ENCODE measurements around the gene PRR20G. TPM values are rescaled to one million over a fixed set of nuclear protein-coding genes. Genes with fewer than 3 reads are reported as not detected.

Gene PRR20G
- total and polyA plus RNA-seq, 2 donors = not detected

- Histone ChIP-seq H3K36me3 (ENCODE audit: insufficient read depth) (no peaks in the 10 kb centered on the region), H3K27ac (ENCODE audit: low read depth) (no peak overlapping the region), H3K4me3 (ENCODE audit: low read depth, low read length) (no peak overlapping the region), H3K4me1 (ENCODE audit: insufficient read depth) (no peaks in the 10 kb centered on the region)
- DNase-seq (ENCODE audit: extremely low spot score) = no peak
- 89% methylated on average over 4 of the region's 4 CpGs for WGBS
These were observed 2.1 kb upstream of the PRR20G start for GRCh38 chr3:127289706-127290575.

GRCh38 chr3:127288921-127289705, 1.3 kb upstream of the PRR20G start:
- 88% methylated on average over 23 of the region's 23 CpGs for WGBS
- H3K4me1 ChIP-seq (ENCODE audit: insufficient read depth) = no peaks in the 10 kb centered on the region
- DNase-seq (ENCODE audit: extremely low spot score) = no peak
- no peaks in the 10 kb centered on the region for H3K36me3 ChIP-seq (ENCODE audit: insufficient read depth)
- H3K4me3 ChIP-seq (ENCODE audit: low read depth, low read length) = no peak overlapping the region
- no peak overlapping the region for H3K27ac ChIP-seq (ENCODE audit: low read depth)

GRCh38 chr3:127288343-127288742, 497 bp upstream of the PRR20G start:
- H3K27ac ChIP-seq (ENCODE audit: low read depth) = no peak overlapping the region
- no peak for DNase-seq (ENCODE audit: extremely low spot score)
- 91% methylated on average over 17 of the region's 17 CpGs for WGBS
- no peak overlapping the region for H3K4me3 ChIP-seq (ENCODE audit: low read depth, low read length)
- no peaks in the 10 kb centered on the region for H3K4me1 ChIP-seq (ENCODE audit: insufficient read depth)
- no peaks in the 10 kb centered on the region for H3K36me3 ChIP-seq (ENCODE audit: insufficient read depth)

- Histone ChIP-seq H3K36me3 (ENCODE audit: insufficient read depth) (no peaks in the 10 kb centered on the region), H3K27ac (ENCODE audit: low read depth) (no peak overlapping the region), H3K4me1 (ENCODE audit: insufficient read depth) (no peaks in the 10 kb centered on the region), H3K4me3 (ENCODE audit: low read depth, low read length) (no peak overlapping the region)
- no peak for DNase-seq (ENCODE audit: extremely low spot score)
- WGBS = 79% methylated on average over 9 of the region's 9 CpGs
These were observed 1.2 kb downstream of the PRR20G start for GRCh38 chr3:127286571-127287140.

- no peaks in the 10 kb centered on the region for H3K36me3 ChIP-seq (ENCODE audit: insufficient read depth)
- DNase-seq (ENCODE audit: extremely low spot score) = no peak
- H3K4me1 ChIP-seq (ENCODE audit: insufficient read depth) = no peaks in the 10 kb centered on the region
- no peak overlapping the region for H3K4me3 ChIP-seq (ENCODE audit: low read depth, low read length)
- 87% methylated on average over 12 of the region's 12 CpGs for WGBS
- no peak overlapping the region for H3K27ac ChIP-seq (ENCODE audit: low read depth)
These were observed 3.6 kb downstream of the PRR20G start for GRCh38 chr3:127284258-127284657.

- Histone ChIP-seq H3K4me1 (ENCODE audit: insufficient read depth) (no peaks in the 10 kb centered on the region), H3K36me3 (ENCODE audit: insufficient read depth) (no peaks in the 10 kb centered on the region), H3K27ac (ENCODE audit: low read depth) (no peak overlapping the region), H3K4me3 (ENCODE audit: low read depth, low read length) (no peak overlapping the region)
- 92% methylated on average over 2 of the region's 2 CpGs for WGBS
- no peak for DNase-seq (ENCODE audit: extremely low spot score)
These were observed 10.3 kb downstream of the PRR20G start for GRCh38 chr3:127277561-127277960.

- H3K4me3 ChIP-seq (ENCODE audit: low read depth, low read length) = no peak overlapping the region
- no peak for DNase-seq (ENCODE audit: extremely low spot score)
- no peak overlapping the region for H3K27ac ChIP-seq (ENCODE audit: low read depth)
- no peaks in the 10 kb centered on the region for H3K36me3 ChIP-seq (ENCODE audit: insufficient read depth)
- H3K4me1 ChIP-seq (ENCODE audit: insufficient read depth) = no peaks in the 10 kb centered on the region
These were observed 10.9 kb downstream of the PRR20G start for GRCh38 chr3:127276995-127277394.

- WGBS = 65% methylated on average over 1 of the region's 1 CpG
- no peak overlapping the region for H3K27ac ChIP-seq (ENCODE audit: low read depth)
- no peak for DNase-seq (ENCODE audit: extremely low spot score)
- no peaks in the 10 kb centered on the region for H3K4me1 ChIP-seq (ENCODE audit: insufficient read depth)
- H3K4me3 ChIP-seq (ENCODE audit: low read depth, low read length) = no peak overlapping the region
- no peaks in the 10 kb centered on the region for H3K36me3 ChIP-seq (ENCODE audit: insufficient read depth)
These were observed 11.4 kb downstream of the PRR20G start for GRCh38 chr3:127276396-127276795.

GRCh38 chr3:127275287-127275781, 12.5 kb downstream of the PRR20G start:
- 65% methylated on average over 3 of the region's 3 CpGs for WGBS
- DNase-seq (ENCODE audit: extremely low spot score) = no peak
- H3K27ac ChIP-seq (ENCODE audit: low read depth) = no peak overlapping the region
- H3K4me3 ChIP-seq (ENCODE audit: low read depth, low read length) = no peak overlapping the region
- H3K4me1 ChIP-seq (ENCODE audit: insufficient read depth) = no peaks in the 10 kb centered on the region
- no peaks in the 10 kb centered on the region for H3K36me3 ChIP-seq (ENCODE audit: insufficient read depth)

GRCh38 chr3:127274200-127274760, 13.6 kb downstream of the PRR20G start:
- Histone ChIP-seq H3K36me3 (ENCODE audit: insufficient read depth) (no peaks in the 10 kb centered on the region), H3K4me3 (ENCODE audit: low read depth, low read length) (no peak overlapping the region), H3K27ac (ENCODE audit: low read depth) (no peak overlapping the region), H3K4me1 (ENCODE audit: insufficient read depth) (no peaks in the 10 kb centered on the region)
- WGBS = 81% methylated on average over 6 of the region's 6 CpGs
- DNase-seq (ENCODE audit: extremely low spot score) = no peak

- 61% methylated on average over 2 of the region's 2 CpGs for WGBS
- DNase-seq (ENCODE audit: extremely low spot score) = no peak
- H3K36me3 ChIP-seq (ENCODE audit: insufficient read depth) = no peaks in the 10 kb centered on the region
- no peaks in the 10 kb centered on the region for H3K4me1 ChIP-seq (ENCODE audit: insufficient read depth)
- H3K4me3 ChIP-seq (ENCODE audit: low read depth, low read length) = no peak overlapping the region
- H3K27ac ChIP-seq (ENCODE audit: low read depth) = no peak overlapping the region
These were observed 14.6 kb downstream of the PRR20G start for GRCh38 chr3:127273206-127273605.

- no peak for DNase-seq (ENCODE audit: extremely low spot score)
- Histone ChIP-seq H3K4me1 (ENCODE audit: insufficient read depth) (no peaks in the 10 kb centered on the region), H3K4me3 (ENCODE audit: low read depth, low read length) (no peak overlapping the region), H3K36me3 (ENCODE audit: insufficient read depth) (no peaks in the 10 kb centered on the region), H3K27ac (ENCODE audit: low read depth) (no peak overlapping the region)
- 47% methylated on average over 10 of the region's 10 CpGs for WGBS
These were observed 21.7 kb downstream of the PRR20G start for GRCh38 chr3:127266186-127266585.

GRCh38 chr3:127265581-127265981, 22.3 kb downstream of the PRR20G start:
- DNase-seq (ENCODE audit: extremely low spot score) = no peak
- WGBS = 89% methylated on average over 7 of the region's 7 CpGs

More at GRCh38 chr3:127265581-127265981, 22.3 kb downstream of the PRR20G start:
- Histone ChIP-seq H3K4me3 (ENCODE audit: low read depth, low read length) (no peak overlapping the region), H3K36me3 (ENCODE audit: insufficient read depth) (no peaks in the 10 kb centered on the region), H3K4me1 (ENCODE audit: insufficient read depth) (no peaks in the 10 kb centered on the region), H3K27ac (ENCODE audit: low read depth) (no peak overlapping the region)

Measured in urinary bladder (tissue), 4 donors.